PC-9 (cell line): ENCODE measurements around the gene DIAPH2.

ENCODE experiments used
- CTCF ChIP-seq: fragments of 200-600 bp; sonication (generic); conservative IDR thresholded peaks from 2 replicates; pipeline ENCODE4 v1.6.1; 2017; ENCODE audit warnings: mixed run types, antibody characterized with exemption, mild to moderate bottlenecking, moderate library complexity
- EZH2 ChIP-seq: fragments of 200-600 bp; sonication (generic); IDR thresholded peaks from 2 replicates; pipeline ENCODE4 v1.8.0; 2017; ENCODE audit warnings: antibody characterized with exemption, low read depth

- TF ChIP-seq CTCF (no peak), EZH2 (no peak)
These were observed 385.7 kb downstream of the DIAPH2 start for GRCh38 chrX:97070346-97070745.
